Cardiac muscle cell (in vitro differentiated cells and primary cell): Measurements from ENCODE around the gene CIRBP. TPM values are rescaled to one million over a fixed set of nuclear protein-coding genes. Genes with fewer than 3 reads are reported as not detected.

Source experiments
- DNase-seq, 2 donors: peaks; one replicate each; pipeline versions ENCODE4 v3.0.0 to v3.0.0-alpha.2; 2010 to 2017; ENCODE audit warnings: low read depth in 1 of 2, low spot score in 1 of 2
- H3K27ac ChIP-seq: fragments of 200-600 bp; sonication (generic); 2 replicates; pipeline ENCODE4 v1.5.1; 2016
- H3K27me3 ChIP-seq: fragments of 200-600 bp; sonication (generic); 2 replicates; pipeline ENCODE4 v1.6.0; 2016; ENCODE audit warnings: control low read depth
- H3K36me3 ChIP-seq: fragments of 200-600 bp; sonication (generic); 2 replicates; pipeline ENCODE4 v1.5.1; 2016; ENCODE audit warnings: control low read depth
- H3K4me1 ChIP-seq: fragments of 200-600 bp; sonication (generic); 2 replicates; pipeline ENCODE4 v1.8.1; 2017; ENCODE audit warnings: low read depth, mild to moderate bottlenecking, mixed run types
- H3K4me3 ChIP-seq: fragments of 200-600 bp; sonication (generic); 2 replicates; pipeline ENCODE4 v1.5.1; 2016; ENCODE audit warnings: mild to moderate bottlenecking
- H3K9me3 ChIP-seq: fragments of 200-600 bp; sonication (generic); 2 replicates; pipeline ENCODE4 v1.5.1; 2017; ENCODE audit warnings: low read depth, mild to moderate bottlenecking, control low read depth
- polyA plus RNA-seq: library from polyadenylated mRNA; unstranded; fragments of >200 nt; fragmentation: Nextera tagmentation; extraction: Ambion mirVana; gene quantifications from 2 replicates; pipeline ENCODE4 v1.2.1, GENCODE V29; 2016
- total RNA-seq: library from RNA; depleted of rRNA; stranded (reverse); fragments of >200 nt; gene quantifications from 2 replicates; pipeline ENCODE4 v1.2.3, GENCODE V29; 2016
- TF ChIP-seq, protein P1 (sequence below): IDR thresholded peaks from 2 replicates; pipeline ENCODE4 v1.5.1; 2012; ENCODE audit warnings: low read depth, mild to moderate bottlenecking, low read length

CIRBP gene
- total and polyA plus RNA-seq, 2 experiments from 2014 or later = 716 to 2,236 TPM

DNA sequence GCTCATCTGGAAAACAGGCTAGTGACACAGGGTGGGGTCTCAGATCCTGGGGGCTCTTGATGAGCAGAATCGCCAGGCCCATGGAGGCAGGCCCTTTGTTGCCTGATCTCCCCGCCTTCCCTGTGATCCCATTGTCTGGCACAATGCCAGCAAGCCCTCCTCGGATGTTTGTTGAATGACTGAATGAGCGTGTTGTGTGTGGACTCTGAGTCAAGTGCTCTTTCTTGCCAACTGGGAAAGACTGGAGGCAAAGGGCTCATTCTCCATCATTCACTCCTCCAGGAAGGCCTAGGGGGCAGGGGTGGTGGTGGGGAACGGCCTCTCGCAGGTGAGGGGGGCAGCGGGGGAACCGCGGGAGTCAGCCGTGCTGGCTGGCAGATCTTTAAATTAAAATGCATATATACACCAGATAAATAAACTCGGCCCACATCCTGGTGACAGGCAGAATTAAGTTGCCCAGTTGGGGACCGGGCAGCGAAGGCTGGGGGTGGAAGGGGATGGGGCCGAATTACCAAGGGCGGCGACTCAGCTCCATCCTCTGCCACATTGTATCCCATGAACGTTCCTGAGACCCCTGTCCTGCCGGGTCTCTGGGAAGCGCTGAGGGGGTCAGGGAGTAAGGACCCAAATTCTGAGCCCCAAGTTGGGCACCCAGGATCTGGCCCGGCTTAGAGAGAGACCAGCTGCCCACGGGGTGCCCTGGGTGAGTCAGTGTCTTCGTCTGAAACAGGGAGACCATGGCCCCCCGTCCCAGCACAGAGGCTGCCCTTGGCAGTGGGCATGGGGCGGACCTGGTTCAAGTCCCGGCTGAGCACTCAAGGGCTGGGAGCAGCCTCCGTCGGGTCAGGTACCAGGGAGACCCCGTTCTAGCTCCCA lies 41.1 kb downstream of the CIRBP start:
- H3K27me3 ChIP-seq = no peaks in the 10 kb centered on the region
- no peak for DNase-seq
- H3K9me3 ChIP-seq = no peaks in the 10 kb centered on the region
- TF ChIP-seq, protein P1, sequence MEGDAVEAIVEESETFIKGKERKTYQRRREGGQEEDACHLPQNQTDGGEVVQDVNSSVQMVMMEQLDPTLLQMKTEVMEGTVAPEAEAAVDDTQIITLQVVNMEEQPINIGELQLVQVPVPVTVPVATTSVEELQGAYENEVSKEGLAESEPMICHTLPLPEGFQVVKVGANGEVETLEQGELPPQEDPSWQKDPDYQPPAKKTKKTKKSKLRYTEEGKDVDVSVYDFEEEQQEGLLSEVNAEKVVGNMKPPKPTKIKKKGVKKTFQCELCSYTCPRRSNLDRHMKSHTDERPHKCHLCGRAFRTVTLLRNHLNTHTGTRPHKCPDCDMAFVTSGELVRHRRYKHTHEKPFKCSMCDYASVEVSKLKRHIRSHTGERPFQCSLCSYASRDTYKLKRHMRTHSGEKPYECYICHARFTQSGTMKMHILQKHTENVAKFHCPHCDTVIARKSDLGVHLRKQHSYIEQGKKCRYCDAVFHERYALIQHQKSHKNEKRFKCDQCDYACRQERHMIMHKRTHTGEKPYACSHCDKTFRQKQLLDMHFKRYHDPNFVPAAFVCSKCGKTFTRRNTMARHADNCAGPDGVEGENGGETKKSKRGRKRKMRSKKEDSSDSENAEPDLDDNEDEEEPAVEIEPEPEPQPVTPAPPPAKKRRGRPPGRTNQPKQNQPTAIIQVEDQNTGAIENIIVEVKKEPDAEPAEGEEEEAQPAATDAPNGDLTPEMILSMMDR = no peak
- H3K27ac ChIP-seq = no peak overlapping the region
- no peak overlapping the region for H3K4me3 ChIP-seq
- H3K4me1 ChIP-seq = no peaks in the 10 kb centered on the region
- no peaks in the 10 kb centered on the region for H3K36me3 ChIP-seq

DNA sequence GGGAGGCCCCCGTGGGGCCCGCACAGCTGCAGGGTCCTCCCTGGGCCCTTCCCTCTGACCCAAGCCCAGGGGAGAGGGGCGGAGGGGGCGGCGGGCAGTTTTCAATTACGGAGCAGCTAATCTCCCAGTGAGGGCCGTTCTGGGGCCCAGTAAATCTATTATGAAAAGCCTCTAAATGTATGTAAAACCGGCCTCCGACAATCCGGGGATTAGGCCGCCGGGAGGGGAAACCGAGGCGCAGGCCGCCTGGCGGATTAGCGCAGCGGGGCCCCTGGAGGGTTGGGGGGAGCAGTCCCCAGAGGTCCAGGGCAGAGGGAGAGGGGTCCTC lies 41.7 kb downstream of the CIRBP start:
- TF ChIP-seq, protein P1 = no peak
- Histone ChIP-seq H3K4me1 (no peaks in the 10 kb centered on the region), H3K9me3 (no peaks in the 10 kb centered on the region), H3K4me3 (no peak overlapping the region), H3K27ac (no peak overlapping the region), H3K36me3 (no peaks in the 10 kb centered on the region), H3K27me3 (peaks cover 5% of the 10 kb centered on the region)
- no peak for DNase-seq

DNA sequence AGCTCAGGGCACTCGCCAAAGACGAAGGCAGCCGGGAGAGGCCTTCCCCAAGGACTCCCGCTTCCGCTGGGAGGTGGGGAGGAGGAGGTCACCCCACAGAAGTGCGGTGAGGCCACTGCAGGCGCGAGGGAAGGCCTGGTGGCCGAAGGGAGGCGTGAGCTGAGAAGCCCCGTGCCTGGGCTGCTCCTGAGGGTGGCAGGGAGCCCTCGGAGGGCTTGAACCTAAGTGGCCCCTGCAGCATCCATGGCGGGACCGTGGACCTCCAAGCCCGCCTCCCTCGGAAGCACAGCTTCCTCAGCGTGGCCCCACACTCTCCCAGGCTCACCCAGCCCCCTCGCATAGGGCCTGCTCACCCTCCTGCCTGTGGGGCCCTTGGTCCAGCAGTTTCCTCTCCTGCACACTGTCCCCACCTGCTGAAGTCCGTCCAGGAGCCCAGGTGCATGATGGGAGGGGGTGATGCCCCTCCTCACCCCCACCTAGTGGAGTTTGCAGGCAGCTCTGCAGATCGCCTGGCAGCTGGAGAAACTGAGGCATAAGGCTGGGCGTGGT lies 42.5 kb downstream of the CIRBP start:
- H3K4me3 ChIP-seq = no peak overlapping the region
- TF ChIP-seq, protein P1 = no peak
- H3K4me1 ChIP-seq = no peaks in the 10 kb centered on the region
- peaks cover 13% of the 10 kb centered on the region for H3K27me3 ChIP-seq
- no peaks in the 10 kb centered on the region for H3K36me3 ChIP-seq
- H3K9me3 ChIP-seq = no peaks in the 10 kb centered on the region
- DNase-seq = no peak
- no peak overlapping the region for H3K27ac ChIP-seq

DNA sequence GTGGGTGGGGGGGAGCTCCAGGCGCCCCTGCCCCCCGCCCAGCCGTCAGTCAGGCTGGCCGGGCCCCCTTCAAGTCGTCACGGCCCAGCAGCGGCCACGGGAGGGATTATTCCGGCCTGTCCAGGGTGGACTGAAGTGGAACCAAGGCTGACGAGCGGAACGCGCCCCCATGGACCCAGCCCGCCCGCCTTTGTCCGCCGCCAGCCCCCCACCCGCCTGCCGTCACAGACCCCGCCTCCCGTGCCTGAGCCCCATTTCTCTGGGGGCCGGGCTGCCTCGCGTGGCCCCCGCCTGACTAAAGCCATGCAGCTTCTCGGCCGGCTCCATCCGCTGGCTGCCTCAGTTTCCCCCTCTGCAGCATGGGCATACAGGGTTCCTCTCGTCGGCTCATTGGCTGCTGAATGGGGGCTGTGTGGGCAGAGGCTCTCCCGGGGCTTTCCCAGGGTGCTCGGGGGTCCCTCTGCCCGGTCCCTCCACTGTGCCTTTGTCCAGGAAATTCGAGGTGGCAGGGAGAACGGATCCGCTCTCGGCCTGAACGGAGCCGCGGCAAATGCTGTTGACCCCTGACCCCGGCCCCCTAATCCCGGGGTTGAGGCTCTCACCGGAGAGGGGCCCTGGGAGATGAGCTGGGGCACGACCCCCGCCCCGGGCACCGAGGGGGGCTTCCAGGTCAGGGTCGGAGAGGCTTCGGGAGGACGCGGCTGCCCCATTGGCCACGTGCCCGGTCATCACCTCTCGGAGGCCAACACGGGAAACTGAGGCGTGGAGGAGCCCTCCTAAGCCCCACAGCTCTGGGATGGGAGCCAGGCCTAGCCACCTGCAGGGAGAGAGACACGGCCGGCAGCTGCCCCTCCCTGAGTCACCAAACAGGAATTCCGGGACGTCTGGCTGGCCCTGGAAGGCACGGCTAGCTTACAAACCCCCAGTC lies 43.9 kb downstream of the CIRBP start:
- Histone ChIP-seq H3K27ac (no peak overlapping the region), H3K4me1 (no peaks in the 10 kb centered on the region), H3K9me3 (no peaks in the 10 kb centered on the region), H3K27me3 (peaks cover 20% of the 10 kb centered on the region), H3K4me3 (no peak overlapping the region), H3K36me3 (no peaks in the 10 kb centered on the region)
- TF ChIP-seq, protein P1 = no peak
- peak in 1 of 2 donors; percentile 25 for DNase-seq

DNA sequence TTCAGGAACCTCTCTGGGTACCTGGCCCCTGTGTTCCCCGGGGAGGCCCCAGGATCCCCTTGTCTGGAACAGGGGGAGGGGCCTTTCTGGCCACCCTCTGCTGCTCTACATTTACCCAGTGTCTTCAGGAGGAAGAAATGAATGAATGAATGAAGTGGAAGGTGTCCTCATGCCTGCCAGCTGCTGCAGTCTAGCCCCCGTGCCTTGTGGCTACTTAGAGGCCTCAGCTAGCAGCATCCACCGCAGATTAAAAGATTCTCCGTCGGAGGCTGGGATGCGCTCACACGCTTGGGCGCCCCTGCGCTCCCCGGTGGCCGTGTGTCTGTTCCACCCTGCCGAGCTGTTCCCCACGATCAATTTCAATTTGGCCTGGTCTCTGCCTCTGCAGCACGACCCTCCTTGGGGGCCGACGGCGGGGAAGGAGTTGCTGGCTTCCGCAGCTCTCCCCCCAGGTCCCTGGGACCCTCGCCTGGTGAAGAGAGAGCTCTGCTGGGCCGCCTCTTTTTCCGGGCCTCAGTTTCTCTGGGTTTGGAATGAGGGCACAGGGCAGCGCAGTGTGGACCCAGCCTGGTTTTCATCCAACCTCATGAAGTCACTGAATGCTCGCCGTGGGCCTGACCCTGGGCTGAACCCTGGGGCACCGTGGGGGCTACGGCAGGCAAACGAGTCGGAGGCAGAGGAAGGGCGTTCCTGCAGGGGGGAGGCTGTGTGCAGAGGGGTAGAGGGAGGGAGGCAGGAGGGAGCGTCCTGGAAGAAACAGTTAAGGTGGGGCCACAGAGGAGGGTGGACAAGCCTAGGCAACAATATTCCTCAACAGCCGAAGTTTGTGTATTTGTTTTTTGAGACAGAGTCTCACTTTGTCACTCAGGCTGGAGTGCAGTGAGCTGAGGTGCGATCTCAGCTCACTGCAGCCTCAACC lies 44.8 kb downstream of the CIRBP start:
- TF ChIP-seq, protein P1 = no peak
- no peaks in the 10 kb centered on the region for H3K9me3 ChIP-seq
- no peak overlapping the region for H3K4me3 ChIP-seq
- H3K27ac ChIP-seq = no peak overlapping the region
- H3K36me3 ChIP-seq = no peaks in the 10 kb centered on the region
- DNase-seq = no peak
- H3K27me3 ChIP-seq = peaks cover 20% of the 10 kb centered on the region
- H3K4me1 ChIP-seq = no peaks in the 10 kb centered on the region
